Fibroblast of lung (primary cell): ENCODE measurements around the gene DUS3L.

ENCODE experiments used
- CTCF ChIP-seq, 2 donors: IDR thresholded peaks in 1 of 2; conservative IDR thresholded peaks in 1 of 2; 1 replicate in 1 of 2; 2 replicates in 1 of 2; pipeline ENCODE4 v1.5.1; 2011 to 2012; ENCODE audit warnings: low read length in 2 of 2, control low read depth in 1 of 2, inconsistent platforms in 1 of 2, low read depth in 1 of 2, mild to moderate bottlenecking in 1 of 2
- EZH2 ChIP-seq: IDR thresholded peaks from 2 replicates; pipeline ENCODE4 v1.5.1; 2012; ENCODE audit warnings: low read length, control low read depth, mild to moderate bottlenecking; ENCODE audit errors: missing control alignments

GRCh38 chr19:5775668-5776309, 15.2 kb downstream of the DUS3L start:
- TF ChIP-seq CTCF (conservative IDR thresholded peaks at IDR 0.05 in 1 of 2, IDR thresholded peaks at IDR 0.05 in 1 of 2; ENCODE audit: low read depth in 1 of 2, low read length in 2 of 2) (no peak), EZH2 (no peak)
